Sigmoid colon (tissue), 4 donors: Measurements from ENCODE around the gene C9orf40.

Source experiments
- EP300 ChIP-seq, 4 donors: sonication (generic); formaldehyde crosslinking; IDR thresholded peaks; one replicate each; pipeline ENCODE4 v1.6.1; 2017; ENCODE audit warnings: antibody characterized with exemption in 4 of 4
- POLR2AphosphoS5 ChIP-seq, 4 donors: sonication (generic); formaldehyde crosslinking; IDR thresholded peaks; one replicate each; pipeline ENCODE4 v1.6.1; 2017; ENCODE audit warnings: antibody characterized with exemption in 4 of 4

GRCh38 chr9:74946686-74947085 is 6.0 kb downstream of the C9orf40 start:
- no peak for TF ChIP-seq EP300 (IDR thresholded peaks at IDR 0.05)
- no peak for TF ChIP-seq POLR2AphosphoS5 (IDR thresholded peaks at IDR 0.05)
